HG02763 (cell line): ENCODE measurements around the gene STARD10.
"Not testable (repeated sequence)": the region's sequence is repeated elsewhere in the genome, so short reads cannot be mapped to it uniquely, and the experiment has no call there.

Source experiments
- ATAC-seq: cut with Tn5 transposase; IDR thresholded peaks from one replicate; pipeline ENCODE4 v1.9.1; 2021; ENCODE audit warnings: mild to moderate bottlenecking, moderate library complexity; ENCODE audit not compliant: unreplicated experiment

Gene STARD10

DNA sequence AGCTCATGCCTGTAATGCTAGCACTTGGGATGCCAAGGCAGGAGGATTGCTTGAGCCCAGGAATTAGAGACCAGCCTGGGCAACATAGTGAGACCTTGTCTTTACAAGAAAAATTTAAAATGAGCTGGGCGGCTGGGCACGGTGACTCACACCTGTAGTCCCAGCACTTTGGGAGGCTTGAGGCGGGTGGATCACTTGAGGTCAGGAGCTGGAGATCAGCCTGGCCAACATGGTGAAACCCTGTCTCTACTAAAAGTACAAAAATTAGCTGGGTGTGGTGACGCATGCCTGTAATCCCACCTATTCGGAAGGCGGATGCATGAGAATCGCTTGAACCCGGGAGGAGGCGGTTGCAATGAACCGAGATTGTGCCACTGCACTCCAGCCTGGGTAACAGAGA is 17.8 kb upstream of the STARD10 start:
- ATAC-seq = not testable (repeated sequence)

- ATAC-seq = no peak
Observed at GRCh38 chr11:72808331-72808798, 14.5 kb upstream of the STARD10 start.

DNA sequence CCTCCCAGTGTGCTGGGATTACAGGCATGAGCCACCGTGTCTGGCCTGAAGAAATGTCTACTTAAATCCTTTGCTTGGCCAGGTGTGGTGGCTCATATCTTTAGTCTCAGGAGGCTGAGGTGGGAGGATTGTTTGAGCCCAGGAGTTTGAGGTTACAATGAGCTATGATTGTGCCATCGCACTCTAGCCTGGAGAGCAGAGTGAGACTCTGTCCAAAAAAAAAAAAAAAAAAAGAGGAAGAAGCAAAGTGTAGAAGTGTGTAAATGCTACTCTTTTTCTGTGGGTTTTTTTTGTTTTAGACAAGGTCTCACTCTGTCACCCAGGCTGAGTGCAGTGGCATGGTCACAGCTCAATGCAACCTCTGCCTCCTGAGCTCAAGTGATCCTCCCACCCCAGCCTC is 13.9 kb upstream of the STARD10 start:
- no peak for ATAC-seq

GRCh38 chr11:72807021-72807693 is 13.3 kb upstream of the STARD10 start:
- ATAC-seq = no peak

- not testable (repeated sequence) for ATAC-seq
Observed at GRCh38 chr11:72806378-72806777, 12.5 kb upstream of the STARD10 start.

GRCh38 chr11:72805216-72805615 is 11.4 kb upstream of the STARD10 start:
- no peak for ATAC-seq

DNA sequence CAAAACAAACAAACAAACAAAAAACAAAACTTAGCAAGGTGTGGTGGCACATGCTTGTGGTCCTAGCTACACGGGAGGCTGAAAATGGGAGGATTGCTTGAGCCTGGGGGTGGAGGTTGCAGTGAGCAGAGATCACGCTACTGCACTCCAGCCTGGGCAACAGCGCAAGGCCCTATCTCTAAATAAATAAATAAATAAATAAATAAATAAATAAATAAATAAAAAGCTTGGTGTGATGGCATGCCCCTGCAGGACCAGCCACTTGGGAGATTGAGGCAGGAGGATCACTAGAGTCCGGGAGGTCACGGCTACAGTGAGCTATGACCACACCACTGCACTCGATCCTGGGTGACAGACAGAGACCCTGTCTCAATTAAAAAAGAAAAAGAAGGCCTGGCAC is 9.0 kb upstream of the STARD10 start:
- no peak for ATAC-seq

- no peak for ATAC-seq
Observed at GRCh38 chr11:72799441-72799840, 5.6 kb upstream of the STARD10 start.

DNA sequence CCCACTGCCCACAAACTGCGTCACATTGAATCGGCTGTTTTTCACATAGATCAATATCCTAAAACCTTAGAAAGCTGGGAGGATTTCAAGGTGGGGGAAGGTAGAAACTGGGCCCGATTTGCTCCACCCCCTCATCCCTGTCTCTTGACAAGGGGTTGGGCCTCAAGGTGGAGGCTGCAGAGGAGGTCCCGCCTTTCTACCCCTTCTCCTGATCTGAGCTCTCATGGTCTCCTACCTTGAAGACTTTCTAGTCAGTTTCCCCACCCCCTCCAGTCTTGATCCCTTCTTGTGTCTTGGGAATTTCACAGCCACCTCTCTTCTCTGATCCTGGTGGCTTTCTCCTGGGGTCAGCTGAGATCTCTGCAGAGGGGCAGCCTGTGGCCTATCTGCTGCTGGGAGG is 4.5 kb upstream of the STARD10 start:
- ATAC-seq = no peak

DNA sequence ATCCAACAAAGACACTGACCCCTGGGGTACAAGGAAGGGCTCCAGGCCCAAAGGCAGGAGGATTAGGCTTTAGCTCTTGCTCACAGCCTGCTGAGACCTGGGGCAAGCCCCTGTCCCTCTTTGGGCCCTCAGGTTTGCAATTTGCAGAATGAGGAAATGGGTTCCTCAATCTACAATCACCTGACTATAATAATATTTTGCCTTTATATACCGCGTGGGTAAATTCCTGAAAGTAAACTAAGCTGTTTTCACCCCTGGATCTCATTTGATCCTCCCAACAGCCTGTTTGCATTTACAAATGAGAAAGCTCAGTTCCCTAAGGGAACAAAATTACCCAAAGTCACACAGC is 797 bp downstream of the STARD10 start:
- no peak for ATAC-seq

DNA sequence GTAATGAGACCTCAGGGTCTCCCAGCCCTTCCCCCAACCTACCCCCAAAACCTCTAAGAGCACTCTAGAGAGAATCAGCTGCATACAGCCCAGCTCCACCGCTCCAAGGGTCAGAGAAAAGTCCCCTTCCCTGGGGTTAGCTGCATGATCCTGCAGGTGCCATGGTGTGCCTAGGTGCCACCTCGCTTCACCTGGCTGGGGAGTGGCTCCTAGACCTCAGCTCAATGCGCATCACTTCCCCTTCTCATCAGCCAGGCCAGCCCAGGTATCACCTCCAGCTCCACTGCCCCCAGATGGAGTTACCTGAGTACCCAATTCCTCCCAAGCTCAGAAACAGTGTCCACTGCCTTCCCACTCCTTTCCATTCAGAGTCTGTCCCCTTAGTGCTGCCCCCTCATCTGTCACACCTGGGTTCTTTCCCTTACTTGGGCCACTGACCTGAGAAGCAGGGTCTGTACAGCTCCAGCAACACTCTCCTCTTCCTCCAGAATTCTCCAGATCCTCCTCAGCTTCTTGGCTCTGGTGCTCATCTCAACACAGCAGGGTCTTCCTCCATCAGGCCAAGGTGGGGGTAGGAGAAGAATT is 1.3 kb downstream of the STARD10 start:
- ATAC-seq = no peak

- not testable (repeated sequence) for ATAC-seq
Observed at GRCh38 chr11:72791228-72791627, 2.6 kb downstream of the STARD10 start.

DNA sequence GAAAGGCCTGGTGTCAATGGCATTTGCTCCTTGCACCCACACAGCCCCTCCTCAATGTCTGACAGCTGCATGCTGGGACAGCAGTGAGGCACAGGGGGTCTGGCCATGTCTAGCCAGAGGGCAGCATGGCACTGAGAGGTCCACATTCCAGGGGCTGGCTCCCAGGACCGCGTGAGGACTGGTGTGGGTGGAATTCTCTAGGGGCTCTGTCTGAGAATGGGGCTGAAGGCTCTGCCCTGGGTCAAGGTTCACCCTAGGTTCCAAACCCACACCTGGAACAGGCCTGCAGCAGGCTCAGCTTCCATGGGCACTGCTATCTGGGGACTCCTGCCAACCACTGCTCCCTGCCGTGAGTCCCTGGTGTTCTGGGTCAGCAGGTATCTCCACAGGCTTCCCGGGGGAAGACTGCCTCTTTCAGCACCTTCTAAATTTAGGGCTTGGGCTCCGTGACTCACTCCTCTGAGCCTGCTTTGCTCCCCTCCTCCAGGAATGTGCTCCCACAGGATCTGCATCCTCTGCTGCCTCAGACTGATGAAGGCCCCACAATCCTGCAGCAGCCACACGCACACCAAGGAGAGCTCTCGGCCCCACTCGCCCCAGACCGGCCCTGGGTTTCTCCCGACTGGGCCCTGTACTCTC is 4.2 kb downstream of the STARD10 start:
- ATAC-seq = no peak

DNA sequence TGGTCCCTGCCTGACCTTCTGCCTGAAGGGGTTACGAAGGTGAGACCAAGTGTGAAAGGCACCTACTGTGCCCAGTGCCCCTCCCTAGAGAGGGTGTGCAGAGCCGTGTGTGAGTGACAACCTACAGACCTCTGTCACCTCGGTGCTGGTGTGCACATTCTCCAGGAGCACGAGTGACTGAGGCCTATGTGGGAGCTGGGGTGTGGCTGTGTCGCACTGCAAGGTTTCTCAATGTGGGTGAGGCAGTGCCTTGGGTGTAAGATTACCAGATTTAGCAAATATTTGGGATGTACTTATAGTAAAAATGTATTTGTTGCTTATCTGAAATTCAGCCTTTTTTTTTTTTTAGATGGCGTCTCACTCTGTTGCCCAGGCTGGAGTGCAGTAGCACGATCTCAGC is 5.6 kb downstream of the STARD10 start:
- no peak for ATAC-seq

- no peak for ATAC-seq
Observed at GRCh38 chr11:72787216-72788104, 6.4 kb downstream of the STARD10 start.

- no peak for ATAC-seq
Observed at GRCh38 chr11:72786305-72787215, 7.3 kb downstream of the STARD10 start.

DNA sequence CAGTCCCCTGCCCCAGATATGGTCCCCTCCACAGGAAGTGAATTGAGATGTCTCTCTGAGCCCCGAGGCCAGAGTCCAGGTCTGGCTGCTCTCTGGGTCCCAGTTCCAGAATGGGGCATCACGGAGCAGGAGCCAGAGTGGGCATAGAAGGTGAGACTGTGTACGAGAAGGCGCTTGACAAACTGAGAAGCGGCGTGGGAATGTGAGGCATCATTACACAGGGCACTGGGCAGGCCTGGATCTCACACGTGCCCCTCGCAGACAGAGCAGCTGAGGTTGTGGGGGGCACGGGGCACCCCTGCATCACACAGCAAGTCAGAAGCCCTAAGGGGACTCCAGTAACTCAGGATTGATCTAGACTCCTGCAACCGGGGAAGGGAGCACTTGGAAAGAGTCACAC is 9.2 kb downstream of the STARD10 start:
- no peak for ATAC-seq

DNA sequence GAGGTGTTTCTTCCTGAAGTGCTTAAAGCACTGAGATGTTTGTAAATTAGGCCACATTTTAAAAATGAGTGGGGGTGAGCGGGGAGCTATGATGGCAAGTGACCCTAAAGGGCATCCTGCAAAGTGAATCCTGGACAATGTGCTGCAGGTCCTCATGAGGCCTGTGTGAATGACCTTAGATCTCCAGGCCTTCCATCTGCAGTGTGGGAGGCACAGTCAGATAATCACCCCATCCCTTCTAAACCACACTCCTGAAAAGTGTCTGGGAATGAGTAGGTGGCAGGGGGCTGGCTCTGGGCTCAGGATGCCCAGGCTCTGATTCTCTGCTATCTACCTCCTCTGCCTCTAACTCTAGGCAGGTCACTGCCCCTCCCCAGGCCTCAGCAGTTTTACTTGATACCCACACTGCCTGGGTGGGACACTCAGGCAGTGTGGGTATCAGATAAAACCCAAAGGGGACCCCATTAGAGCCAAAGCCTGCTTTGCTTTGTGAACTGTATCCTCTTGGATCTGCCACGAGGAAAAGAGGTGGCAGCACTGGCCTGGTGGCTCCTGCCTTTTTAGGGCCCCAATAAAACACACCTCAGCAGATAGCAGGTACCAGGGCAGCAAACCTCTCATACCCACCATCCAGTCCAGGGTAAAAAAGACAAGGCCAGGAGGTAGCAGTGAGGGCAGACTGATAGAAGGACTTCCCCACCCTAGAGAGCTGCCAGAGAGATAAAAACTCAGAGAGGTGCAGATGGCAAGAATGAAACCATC is 10.5 kb downstream of the STARD10 start:
- ATAC-seq = no peak

- no peak for ATAC-seq
Observed at GRCh38 chr11:72782081-72782920, 11.5 kb downstream of the STARD10 start.
